ENCODE data around the gene SLC1A6. TPM values are rescaled to one million over a fixed set of nuclear protein-coding genes. Genes with fewer than 3 reads are reported as not detected.

The SLC1A6 gene
- polyA plus RNA-seq, 1 donor from 2014 or later: 46.6 TPM

- Histone ChIP-seq H3K9me2 (ENCODE audit: insufficient read depth, low read length) (no peaks in the 10 kb centered on the region), H3K27ac (ENCODE audit: low read length) (no peak overlapping the region), H4K20me1 (ENCODE audit: insufficient read depth) (no peaks in the 10 kb centered on the region), H3K9ac (ENCODE audit: low read length) (no peak overlapping the region), H3K4me3 (ENCODE audit: low read length) (no peak overlapping the region), H3K4me2 (ENCODE audit: low read length) (no peak overlapping the region), H2AFZ (ENCODE audit: low read depth, low read length) (no peak overlapping the region), H3K9me3 (ENCODE audit: low read length) (no peaks in the 10 kb centered on the region), H3K27me3 (ENCODE audit: insufficient read depth, low read depth, low read length) (no peaks in the 10 kb centered on the region), H3F3A (ENCODE audit: insufficient read depth, low read length, poor library complexity, severe bottlenecking) (no peaks in the 10 kb centered on the region), H3K36me3 (ENCODE audit: insufficient read depth, low read length) (peaks cover 8% of the 10 kb centered on the region), H3K79me2 (replicated peaks; ENCODE audit: insufficient read depth, low read length) (no peaks in the 10 kb centered on the region)
- TF ChIP-seq RAD21 (conservative IDR thresholded peaks at IDR 0.05): no peak
- TF ChIP-seq POLR2AphosphoS5 (IDR thresholded peaks at IDR 0.05): no peak
- no peak for TF ChIP-seq EZH2 (IDR thresholded peaks at IDR 0.05; ENCODE audit: borderline replicate concordance, insufficient read depth, low read length, poor library complexity, severe bottlenecking)
- no peak for TF ChIP-seq EP300 (conservative IDR thresholded peaks at IDR 0.05; ENCODE audit: poor library complexity, severe bottlenecking)
Measured at GRCh38 chr19:14971474-14971873, 8.2 kb downstream of the SLC1A6 start.

DNA sequence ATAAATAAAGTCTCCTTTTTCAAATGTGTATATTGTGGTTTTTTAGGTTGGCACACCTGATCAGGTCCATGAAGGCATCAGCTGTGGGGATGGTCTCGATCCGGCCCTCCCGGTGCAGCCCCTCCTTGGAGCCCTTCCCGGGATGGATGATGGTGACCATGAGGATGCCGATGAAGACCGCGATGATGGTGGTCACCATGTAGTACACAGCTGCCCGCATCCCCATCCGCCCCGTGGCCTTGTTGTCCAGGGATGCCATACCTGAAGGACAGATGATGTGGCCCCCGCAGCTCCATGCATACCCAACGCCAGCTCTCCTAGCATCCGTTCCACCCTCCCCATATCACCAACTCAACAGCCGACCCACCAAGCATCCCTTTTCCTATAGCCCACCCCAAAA lies 11.4 kb downstream of the SLC1A6 start:
- no peak overlapping the region for H3K27ac ChIP-seq (ENCODE audit: low read length)
- no peaks in the 10 kb centered on the region for H3K9me2 ChIP-seq (ENCODE audit: insufficient read depth, low read length)
- no peaks in the 10 kb centered on the region for H3F3A ChIP-seq (ENCODE audit: insufficient read depth, low read length, poor library complexity, severe bottlenecking)
- no peaks in the 10 kb centered on the region for H3K9me3 ChIP-seq (ENCODE audit: low read length)
- no peaks in the 10 kb centered on the region for H3K79me2 ChIP-seq (replicated peaks; ENCODE audit: insufficient read depth, low read length)
- H3K9ac ChIP-seq (ENCODE audit: low read length): no peak overlapping the region
- H3K27me3 ChIP-seq (ENCODE audit: insufficient read depth, low read depth, low read length): no peaks in the 10 kb centered on the region
- peaks cover 8% of the 10 kb centered on the region for H3K36me3 ChIP-seq (ENCODE audit: insufficient read depth, low read length)
- H2AFZ ChIP-seq (ENCODE audit: low read depth, low read length): no peak overlapping the region
- no peak overlapping the region for H3K4me2 ChIP-seq (ENCODE audit: low read length)
- H4K20me1 ChIP-seq (ENCODE audit: insufficient read depth): no peaks in the 10 kb centered on the region
- no peak for TF ChIP-seq EP300 (conservative IDR thresholded peaks at IDR 0.05; ENCODE audit: poor library complexity, severe bottlenecking)
- no peak for TF ChIP-seq TAF1 (IDR thresholded peaks at IDR 0.05; ENCODE audit: low read depth)
- no peak for TF ChIP-seq RAD21 (conservative IDR thresholded peaks at IDR 0.05)
- no peak overlapping the region for H3K4me3 ChIP-seq (ENCODE audit: low read length)

GRCh38 chr19:14961956-14962685 lies 17.5 kb downstream of the SLC1A6 start:
- H3K27me3 ChIP-seq (ENCODE audit: insufficient read depth, low read depth, low read length): no peaks in the 10 kb centered on the region
- no peak overlapping the region for H2AFZ ChIP-seq (ENCODE audit: low read depth, low read length)
- H3K9me2 ChIP-seq (ENCODE audit: insufficient read depth, low read length): no peaks in the 10 kb centered on the region
- TF ChIP-seq SMC3 (conservative IDR thresholded peaks at IDR 0.05; ENCODE audit: poor library complexity) (no peak), POLR2AphosphoS5 (IDR thresholded peaks at IDR 0.05) (no peak), RAD21 (conservative IDR thresholded peaks at IDR 0.05) (no peak), TAF1 (IDR thresholded peaks at IDR 0.05; ENCODE audit: low read depth) (no peak), EZH2 (IDR thresholded peaks at IDR 0.05; ENCODE audit: borderline replicate concordance, insufficient read depth, low read length, poor library complexity, severe bottlenecking) (no peak), EP300 (conservative IDR thresholded peaks at IDR 0.05; ENCODE audit: poor library complexity, severe bottlenecking) (no peak), MXI1 (conservative IDR thresholded peaks at IDR 0.05; ENCODE audit: poor library complexity, severe bottlenecking) (no peak), REST (IDR thresholded peaks at IDR 0.05; ENCODE audit: borderline replicate concordance) (no peak), CTCF (IDR thresholded peaks at IDR 0.05; ENCODE audit: poor library complexity, severe bottlenecking) (no peak)
- peaks cover 13% of the 10 kb centered on the region for H3K36me3 ChIP-seq (ENCODE audit: insufficient read depth, low read length)
- H3K4me2 ChIP-seq (ENCODE audit: low read length): no peak overlapping the region
- H3K27ac ChIP-seq (ENCODE audit: low read length): no peak overlapping the region
- H4K20me1 ChIP-seq (ENCODE audit: insufficient read depth): no peaks in the 10 kb centered on the region
- no peak overlapping the region for H3K4me3 ChIP-seq (ENCODE audit: low read length)
- H3F3A ChIP-seq (ENCODE audit: insufficient read depth, low read length, poor library complexity, severe bottlenecking): no peaks in the 10 kb centered on the region
- H3K9me3 ChIP-seq (ENCODE audit: low read length): peaks cover 4% of the 10 kb centered on the region
- H3K79me2 ChIP-seq (replicated peaks; ENCODE audit: insufficient read depth, low read length): no peaks in the 10 kb centered on the region
- H3K9ac ChIP-seq (ENCODE audit: low read length): no peak overlapping the region

Measured in neural cell (in vitro differentiated cells).